Neutrophil (primary cell): ENCODE measurements around the gene ANO2.

Experiments used
- H3K27ac ChIP-seq: fragments of 200-600 bp; sonication (generic); 2 replicates; pipeline ENCODE4 v1.5.1; 2016; ENCODE audit warnings: mild to moderate bottlenecking, moderate library complexity
- H3K27me3 ChIP-seq: fragments of 200-600 bp; sonication (generic); 2 replicates; pipeline ENCODE4 v1.6.0; 2016; ENCODE audit warnings: mild to moderate bottlenecking
- H3K36me3 ChIP-seq: fragments of 200-600 bp; sonication (generic); 2 replicates; pipeline ENCODE4 v1.5.1; 2017
- H3K4me1 ChIP-seq, 2 experiments: fragments of 200-600 bp in 1 of 2; sonication (generic) in 1 of 2; 1 replicate in 1 of 2; 2 replicates in 1 of 2; pipeline versions ENCODE4 v1.5.1 to v1.6.1; 2013 to 2016; ENCODE audit warnings: low read depth in 1 of 2, low read length in 1 of 2, mild to moderate bottlenecking in 1 of 2, moderate library complexity in 1 of 2; ENCODE audit not compliant: control insufficient read depth in 1 of 2, insufficient read depth in 1 of 2
- H3K4me3 ChIP-seq, 2 experiments: fragments of 200-600 bp in 1 of 2; sonication (generic) in 1 of 2; 1 replicate in 1 of 2; 2 replicates in 1 of 2; pipeline ENCODE4 v1.5.1; 2013 to 2016; ENCODE audit warnings: low read depth in 1 of 2, low read length in 1 of 2, mild to moderate bottlenecking in 1 of 2, moderate library complexity in 1 of 2
- H3K9me3 ChIP-seq: fragments of 200-600 bp; sonication (generic); 2 replicates; pipeline ENCODE4 v1.5.1; 2016
- CTCF ChIP-seq: fragments of 200-600 bp; sonication (generic); IDR thresholded peaks from 2 replicates; pipeline ENCODE4 v1.5.1; 2016; ENCODE audit warnings: antibody characterized with exemption

The ANO2 gene

GRCh38 chr12:5592310-5592709 lies 352.7 kb downstream of the ANO2 start:
- Histone ChIP-seq H3K4me1 (no peaks in the 10 kb centered on the region), H3K9me3 (no peaks in the 10 kb centered on the region), H3K36me3 (no peaks in the 10 kb centered on the region), H3K27me3 (no peaks in the 10 kb centered on the region), H3K27ac (no peak overlapping the region), H3K4me3 (no peak overlapping the region)
- TF ChIP-seq CTCF, result no peak

GRCh38 chr12:5590316-5590715 lies 354.7 kb downstream of the ANO2 start:
- no peaks in the 10 kb centered on the region for H3K4me1 ChIP-seq
- no peaks in the 10 kb centered on the region for H3K27me3 ChIP-seq
- H3K9me3 ChIP-seq, result no peaks in the 10 kb centered on the region
- no peak for TF ChIP-seq CTCF
- no peak overlapping the region for H3K27ac ChIP-seq
- no peaks in the 10 kb centered on the region for H3K36me3 ChIP-seq
- no peak overlapping the region for H3K4me3 ChIP-seq

- no peak for TF ChIP-seq CTCF
- Histone ChIP-seq H3K27me3 (no peaks in the 10 kb centered on the region), H3K4me1 (no peaks in the 10 kb centered on the region), H3K9me3 (no peaks in the 10 kb centered on the region), H3K4me3 (no peak overlapping the region), H3K27ac (no peak overlapping the region), H3K36me3 (no peaks in the 10 kb centered on the region)
Observed at GRCh38 chr12:5589054-5589453, 356.0 kb downstream of the ANO2 start.

- H3K4me1 ChIP-seq, result no peaks in the 10 kb centered on the region
- no peak overlapping the region for H3K27ac ChIP-seq
- H3K27me3 ChIP-seq, result no peaks in the 10 kb centered on the region
- H3K4me3 ChIP-seq, result no peak overlapping the region
- TF ChIP-seq CTCF, result no peak
- no peaks in the 10 kb centered on the region for H3K36me3 ChIP-seq
- H3K9me3 ChIP-seq, result no peaks in the 10 kb centered on the region
Observed at GRCh38 chr12:5588591-5588990, 356.5 kb downstream of the ANO2 start.

- H3K9me3 ChIP-seq, result no peaks in the 10 kb centered on the region
- no peaks in the 10 kb centered on the region for H3K27me3 ChIP-seq
- no peaks in the 10 kb centered on the region for H3K4me1 ChIP-seq
- no peak overlapping the region for H3K27ac ChIP-seq
- H3K4me3 ChIP-seq, result no peak overlapping the region
- H3K36me3 ChIP-seq, result no peaks in the 10 kb centered on the region
- no peak for TF ChIP-seq CTCF
Observed at GRCh38 chr12:5588176-5588575, 356.9 kb downstream of the ANO2 start.

GRCh38 chr12:5587711-5588121 lies 357.3 kb downstream of the ANO2 start:
- H3K9me3 ChIP-seq, result no peaks in the 10 kb centered on the region

More at GRCh38 chr12:5587711-5588121, 357.3 kb downstream of the ANO2 start:
- no peaks in the 10 kb centered on the region for H3K36me3 ChIP-seq
- no peaks in the 10 kb centered on the region for H3K4me1 ChIP-seq
- TF ChIP-seq CTCF, result no peak
- H3K27ac ChIP-seq, result no peak overlapping the region
- no peak overlapping the region for H3K4me3 ChIP-seq
- H3K27me3 ChIP-seq, result no peaks in the 10 kb centered on the region
